GM10266 (cell line): ENCODE data around the gene EZH1.
A peak's percentile ranks its signal among the peaks of the same experiment; 100 is the strongest.

Source experiments
- DNase-seq: peaks from one replicate; pipeline ENCODE4 v3.0.0; 2012; ENCODE audit errors: extremely low spot score
- TF ChIP-seq, protein P1 (sequence below): IDR thresholded peaks from 2 replicates; pipeline ENCODE4 v1.5.1; 2012; ENCODE audit warnings: mild to moderate bottlenecking, low read depth; ENCODE audit not compliant: control insufficient read depth, insufficient read depth; ENCODE audit errors: missing control alignments

Gene EZH1

GRCh38 chr17:42704490-42704836 is 40.4 kb downstream of the EZH1 start:
- no peak for DNase-seq
- TF ChIP-seq, protein P1, sequence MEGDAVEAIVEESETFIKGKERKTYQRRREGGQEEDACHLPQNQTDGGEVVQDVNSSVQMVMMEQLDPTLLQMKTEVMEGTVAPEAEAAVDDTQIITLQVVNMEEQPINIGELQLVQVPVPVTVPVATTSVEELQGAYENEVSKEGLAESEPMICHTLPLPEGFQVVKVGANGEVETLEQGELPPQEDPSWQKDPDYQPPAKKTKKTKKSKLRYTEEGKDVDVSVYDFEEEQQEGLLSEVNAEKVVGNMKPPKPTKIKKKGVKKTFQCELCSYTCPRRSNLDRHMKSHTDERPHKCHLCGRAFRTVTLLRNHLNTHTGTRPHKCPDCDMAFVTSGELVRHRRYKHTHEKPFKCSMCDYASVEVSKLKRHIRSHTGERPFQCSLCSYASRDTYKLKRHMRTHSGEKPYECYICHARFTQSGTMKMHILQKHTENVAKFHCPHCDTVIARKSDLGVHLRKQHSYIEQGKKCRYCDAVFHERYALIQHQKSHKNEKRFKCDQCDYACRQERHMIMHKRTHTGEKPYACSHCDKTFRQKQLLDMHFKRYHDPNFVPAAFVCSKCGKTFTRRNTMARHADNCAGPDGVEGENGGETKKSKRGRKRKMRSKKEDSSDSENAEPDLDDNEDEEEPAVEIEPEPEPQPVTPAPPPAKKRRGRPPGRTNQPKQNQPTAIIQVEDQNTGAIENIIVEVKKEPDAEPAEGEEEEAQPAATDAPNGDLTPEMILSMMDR, result no peak

DNA sequence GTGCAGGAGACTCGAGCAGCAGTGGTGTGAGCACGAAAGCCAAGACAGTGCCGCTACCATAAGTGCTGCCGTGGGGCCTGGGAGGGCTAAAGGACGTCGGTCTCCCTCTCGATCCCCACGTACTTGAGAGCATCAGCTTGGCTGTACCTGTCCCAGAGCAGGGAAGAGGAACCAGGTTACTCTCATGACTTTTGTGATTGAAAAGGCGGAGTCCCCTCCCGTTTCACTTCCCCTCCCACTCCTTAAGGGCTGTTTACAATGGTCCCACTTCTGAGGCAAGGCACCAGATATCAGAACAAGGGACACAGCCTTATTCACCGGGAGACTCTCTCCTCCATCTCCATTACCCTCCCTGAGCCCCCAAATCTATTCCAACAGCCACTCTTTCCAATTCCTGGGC is 42.4 kb downstream of the EZH1 start:
- TF ChIP-seq, protein P1, result no peak
- DNase-seq, result no peak

- TF ChIP-seq, protein P1, result no peak
- DNase-seq, result no peak
Observed at GRCh38 chr17:42700586-42701289, 44.1 kb downstream of the EZH1 start.

DNA sequence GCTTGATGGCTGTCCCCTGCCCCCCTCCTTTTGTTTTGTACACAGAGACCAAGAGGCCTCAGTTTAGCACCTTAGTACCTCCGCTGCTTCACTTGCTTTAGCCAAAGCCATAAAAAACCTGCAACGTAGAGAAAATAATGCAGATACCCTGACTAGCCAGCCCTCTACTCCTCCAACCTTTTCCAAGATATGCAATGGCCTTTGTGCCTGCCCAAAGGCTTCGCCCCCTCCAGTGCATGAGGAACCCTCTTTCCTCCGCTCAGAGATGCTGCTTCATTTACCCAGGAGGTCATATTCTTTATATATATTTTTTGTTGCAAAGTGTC is 45.5 kb downstream of the EZH1 start:
- DNase-seq, result no peak
- TF ChIP-seq, protein P1, result no peak

GRCh38 chr17:42698736-42699414 is 46.0 kb downstream of the EZH1 start:
- TF ChIP-seq, protein P1, result no peak

GRCh38 chr17:42697108-42697811 is 47.6 kb downstream of the EZH1 start:
- TF ChIP-seq, protein P1, result no peak
- DNase-seq, result no peak

More at GRCh38 chr17:42698736-42699414, 46.0 kb downstream of the EZH1 start:
- peak; percentile 4 for DNase-seq

- DNase-seq, result no peak
- TF ChIP-seq, protein P1, result no peak
Observed at GRCh38 chr17:42695500-42695899, 49.3 kb downstream of the EZH1 start.
